BJ (cell line): ENCODE data around the gene CLIC4. TPM values are rescaled to one million over a fixed set of nuclear protein-coding genes. Genes with fewer than 3 reads are reported as not detected.
"Not testable (repeated sequence)": the region's sequence is repeated elsewhere in the genome, so short reads cannot be mapped to it uniquely, and the experiment has no call there.

ENCODE experiments used
- CTCF ChIA-PET: fragments of 350-600 bp; formaldehyde crosslinking; extraction: SDS; loops from one replicate; lab custom pipeline; 2021; ENCODE audit warnings: antibody characterized with exemption, inconsistent platforms; lab: Yijun Ruan, JAX
- POLR2A ChIA-PET: fragments of 300-600 bp; sonication (Branson Sonifier 250); formaldehyde crosslinking; extraction: SDS; loops from one replicate; lab custom pipeline; 2021; ENCODE audit warnings: antibody characterized with exemption; lab: Charles Lee
- DNase-seq: peaks from one replicate; pipeline ENCODE4 v3.0.0-alpha.2; 2011; ENCODE audit warnings: low read depth
- H3K27me3 ChIP-seq: 2 replicates; pipeline ENCODE4 v1.6.0; 2011; ENCODE audit warnings: low read length; ENCODE audit not compliant: control insufficient read depth, insufficient read depth
- H3K36me3 ChIP-seq: 2 replicates; pipeline ENCODE4 v1.5.1; 2011; ENCODE audit warnings: low read length; ENCODE audit not compliant: control insufficient read depth, insufficient read depth
- H3K4me3 ChIP-seq: 2 replicates; pipeline ENCODE4 v1.5.1; 2011; ENCODE audit warnings: low read depth, mild to moderate bottlenecking, control low read depth, low read length
- CTCF ChIP-seq: IDR thresholded peaks from 2 replicates; pipeline ENCODE4 v1.5.1; 2011; ENCODE audit warnings: low read depth, mild to moderate bottlenecking, control low read depth, inconsistent platforms, low read length, moderate library complexity; ENCODE audit not compliant: insufficient read depth
- polyA plus RNA-seq: library from polyadenylated mRNA; depleted of rRNA; stranded (reverse); fragments of >200 nt; gene quantifications from 2 replicates; pipeline ENCODE4 v1.2.3, GENCODE V29; 2011

CLIC4 gene
- polyA plus RNA-seq, 1 experiment, result 275 TPM

GRCh38 chr1:24699628-24700027, 45.6 kb upstream of the CLIC4 start:
- POLR2A ChIA-PET, result interaction anchor here (0.6 kb wide), 1 partner anchor 248 kb away, joined by 7 read pairs; no protein-coding TSS in a partner anchor
- CTCF ChIA-PET, result interaction anchor here (1.1 to 3.0 kb wide), 4 partner anchors 11 to 131 kb away, joined by 3 to 26 read pairs (median 5); no protein-coding TSS in a partner anchor

GRCh38 chr1:24702511-24703293, 42.5 kb upstream of the CLIC4 start:
- CTCF ChIA-PET, result interaction anchor here (1.1 to 1.8 kb wide), 4 partner anchors 14 to 128 kb away, joined by 3 to 6 read pairs (median 3); partner anchors contain the start of gene CLIC4
- no peak overlapping the region for H3K4me3 ChIP-seq
- no peaks in the 10 kb centered on the region for H3K36me3 ChIP-seq
- no peak for TF ChIP-seq CTCF
- DNase-seq, result no peak
- POLR2A ChIA-PET, result interaction anchor here (0.5 kb wide), 1 partner anchor 121 kb away, joined by 3 read pairs; no protein-coding TSS in a partner anchor
- no peaks in the 10 kb centered on the region for H3K27me3 ChIP-seq

More at GRCh38 chr1:24699628-24700027, 45.6 kb upstream of the CLIC4 start:
- no peak for DNase-seq
- no peak overlapping the region for H3K4me3 ChIP-seq
- TF ChIP-seq CTCF, result no peak
- H3K36me3 ChIP-seq, result no peaks in the 10 kb centered on the region
- no peaks in the 10 kb centered on the region for H3K27me3 ChIP-seq

GRCh38 chr1:24704411-24705259, 40.6 kb upstream of the CLIC4 start:
- TF ChIP-seq CTCF, result no peak
- ChIA-PET CTCF (interaction anchor here (1.4 kb wide), 1 partner anchor 14 kb away, joined by 4 read pairs; no protein-coding TSS in a partner anchor), POLR2A (no interaction called here)
- no peaks in the 10 kb centered on the region for H3K36me3 ChIP-seq
- H3K27me3 ChIP-seq, result no peaks in the 10 kb centered on the region
- no peak overlapping the region for H3K4me3 ChIP-seq
- no peak for DNase-seq

GRCh38 chr1:24705260-24706073, 39.8 kb upstream of the CLIC4 start:
- ChIA-PET CTCF (interaction anchor here (1.4 to 1.5 kb wide), 2 partner anchors 15 to 17 kb away, joined by 4 to 5 read pairs; no protein-coding TSS in a partner anchor), POLR2A (no interaction called here)
- H3K4me3 ChIP-seq, result no peak overlapping the region
- no peak for TF ChIP-seq CTCF
- no peaks in the 10 kb centered on the region for H3K27me3 ChIP-seq
- no peaks in the 10 kb centered on the region for H3K36me3 ChIP-seq
- DNase-seq, result no peak

- CTCF ChIA-PET, result interaction anchor here (1.5 kb wide), 1 partner anchor 18 kb away, joined by 5 read pairs; no protein-coding TSS in a partner anchor
- DNase-seq, POLR2A ChIA-PET, H3K36me3 ChIP-seq, H3K4me3 ChIP-seq, H3K27me3 ChIP-seq: not testable (repeated sequence)
Observed at GRCh38 chr1:24706074-24706389, 39.2 kb upstream of the CLIC4 start.
